K562 (cell line): ENCODE results near the gene PDE4D. TPM values are rescaled to one million over a fixed set of nuclear protein-coding genes. Genes with fewer than 3 reads are reported as not detected.

Experiments
- ATAC-seq: fragments of 200-7000 bp; cut with Tn5 transposase; 3 replicates; pipeline ENCODE4 v1.9.1; 2020; ENCODE audit warnings: moderate library complexity
- BruUV-seq: library from RNA; stranded (reverse); fragments of 400-500 nt; replicated peaks from 2 replicates; lab custom pipeline; 2021; lab: Mats Ljungman, UMichigan
- CTCF ChIA-PET: fragments of 300-600 bp; formaldehyde crosslinking; extraction: SDS; loops from one replicate; lab custom pipeline; 2021; ENCODE audit warnings: low intra/inter-chr PET ratio; lab: Yijun Ruan, JAX
- POLR2A ChIA-PET: fragments of 300-600, 350-650 bp; sonication (Branson Sonifier 250); formaldehyde crosslinking; extraction: SDS; loops from one replicate; lab custom pipeline; 2021; ENCODE audit warnings: antibody characterized with exemption, inconsistent platforms; lab: Yijun Ruan, JAX
- DNase-seq, 4 experiments: peaks; one replicate each; pipeline versions ENCODE4 v3.0.0 to v3.0.0-alpha.2; 2011 to 2018; ENCODE audit warnings: low spot score in 3 of 4, mixed read lengths in 3 of 4; ENCODE audit errors: extremely low read depth in 1 of 4
- FAIRE-seq: peaks from 2 replicates; lab custom pipeline; 2011; peaks lifted over from hg19 to GRCh38; lab: Jason Lieb, UNC
- H2AFZ ChIP-seq: 2 replicates; pipeline ENCODE4 v1.6.0; 2011; ENCODE audit warnings: low read depth, low read length, control low read depth, inconsistent platforms
- H3K27ac ChIP-seq: fragments of 200-600 bp; 3 replicates; pipeline ENCODE4 v1.8.0; 2011; ENCODE audit warnings: low read depth, mild to moderate bottlenecking, control low read depth, inconsistent platforms, low read length, moderate library complexity, mixed read lengths; ENCODE audit errors: extremely low read depth
- H3K27me3 ChIP-seq, 2 experiments: fragments of 300-600 bp in 1 of 2; 2 replicates in 1 of 2; 3 replicates in 1 of 2; pipeline versions ENCODE4 v1.6.0 to v1.8.0; 2011; ENCODE audit warnings: inconsistent platforms in 2 of 2, low read length in 2 of 2, mild to moderate bottlenecking in 1 of 2, mixed read lengths in 1 of 2, moderate library complexity in 1 of 2; ENCODE audit not compliant: control insufficient read depth in 2 of 2, insufficient read depth in 2 of 2
- H3K36me3 ChIP-seq: fragments of 300-600 bp; 3 replicates; pipeline ENCODE4 v1.8.0; 2011; ENCODE audit warnings: mild to moderate bottlenecking, low read length, inconsistent platforms; ENCODE audit not compliant: control insufficient read depth, insufficient read depth
- H3K4me1 ChIP-seq, 2 experiments: fragments of 200-600 bp in 1 of 2; replicated peaks in 1 of 2; 2 replicates in 1 of 2; 3 replicates in 1 of 2; pipeline versions ENCODE4 v1.5.1 to v1.8.0; 2011; ENCODE audit warnings: inconsistent platforms in 2 of 2, low read length in 2 of 2, mild to moderate bottlenecking in 1 of 2, mixed read lengths in 1 of 2, moderate library complexity in 1 of 2; ENCODE audit not compliant: control insufficient read depth in 2 of 2, insufficient read depth in 2 of 2
- H3K4me2 ChIP-seq: 2 replicates; pipeline ENCODE4 v1.6.1; 2011; ENCODE audit warnings: low read length, control low read depth, inconsistent platforms, mixed read lengths; ENCODE audit not compliant: insufficient read depth
- H3K4me3 ChIP-seq: fragments of 200-600 bp; sonication (generic), shearing (Covaris generic); 2 replicates; pipeline ENCODE4 v1.5.1; 2016; ENCODE audit warnings: control low read depth, inconsistent platforms
- H3K79me2 ChIP-seq: fragments of 200-600 bp; 3 replicates; pipeline ENCODE4 v1.8.0; 2011; ENCODE audit warnings: low read length, inconsistent platforms; ENCODE audit not compliant: control insufficient read depth, insufficient read depth
- H3K9ac ChIP-seq, 2 experiments: 2 replicates each; pipeline versions ENCODE4 v1.6.0 to v1.6.1; 2011; ENCODE audit warnings: low read depth in 2 of 2, low read length in 2 of 2, control low read depth in 1 of 2, inconsistent platforms in 1 of 2, mild to moderate bottlenecking in 1 of 2, mixed read lengths in 1 of 2; ENCODE audit not compliant: insufficient read depth in 1 of 2
- H3K9me1 ChIP-seq: one replicate; pipeline ENCODE4 v1.6.0; 2011; ENCODE audit warnings: inconsistent platforms, mild to moderate bottlenecking, low read length, moderate library complexity; ENCODE audit not compliant: control insufficient read depth, insufficient read depth
- H3K9me3 ChIP-seq: replicated peaks from 2 replicates; pipeline ENCODE4 v1.5.1; 2011; ENCODE audit warnings: low read depth, low read length, inconsistent platforms; ENCODE audit not compliant: control insufficient read depth, insufficient read depth
- H4K20me1 ChIP-seq: replicated peaks from 2 replicates; pipeline ENCODE4 v1.6.1; 2011; ENCODE audit warnings: low read length, inconsistent platforms, mixed read lengths; ENCODE audit not compliant: control insufficient read depth, insufficient read depth
- CBX2 ChIP-seq: fragments of 200-600 bp; sonication (generic); IDR thresholded peaks from one replicate; pipeline ENCODE4 v1.6.1; 2012; ENCODE audit warnings: mild to moderate bottlenecking, low read length, inconsistent platforms; ENCODE audit not compliant: insufficient read depth, poor library complexity, severe bottlenecking
- DIDO1 ChIP-seq: fragments of 450-650 bp; IDR thresholded peaks from 2 replicates; pipeline ENCODE4 v1.6.1; 2016; ENCODE audit warnings: low read depth, missing biosample characterization, missing genetic modification characterization
- HOXB6 ChIP-seq: fragments of 250-450 bp; sonication (Bioruptor Pico); IDR thresholded peaks from 2 replicates; pipeline ENCODE4 v1.5.1; 2022; ENCODE audit warnings: mild to moderate bottlenecking, borderline replicate concordance
- MLLT1 ChIP-seq, 2 experiments: fragments of 450-650 bp; IDR thresholded peaks; 2 replicates each; pipeline ENCODE4 v1.6.1; 2016
- NR3C1 ChIP-seq: sonication (generic); formaldehyde crosslinking; IDR thresholded peaks from 2 replicates; pipeline ENCODE4 v1.8.1; 2022; ENCODE audit warnings: missing genetic modification reagents
- SRSF7 ChIP-seq: fragments of 200-400 bp; formaldehyde crosslinking; optimal IDR thresholded peaks from 2 replicates; pipeline ENCODE3; 2017; ENCODE audit warnings: mild to moderate bottlenecking, low read depth, low read length
- THRB ChIP-seq: fragments of 450-650 bp; formaldehyde crosslinking; conservative IDR thresholded peaks from 2 replicates; pipeline ENCODE4 v1.4.0; 2022; ENCODE audit warnings: mild to moderate bottlenecking, missing genetic modification characterization
- ZNF282 ChIP-seq: sonication (generic); formaldehyde crosslinking; IDR thresholded peaks from 2 replicates; pipeline ENCODE4 v1.8.1; 2023; ENCODE audit warnings: missing genetic modification reagents
- ZNF589 ChIP-seq: fragments of 200-800 bp; sonication (Bioruptor generic); IDR thresholded peaks from 2 replicates; pipeline ENCODE4 v1.6.1; 2016; ENCODE audit warnings: low read depth, missing genetic modification characterization, missing compliant biosample characterization
- ZSCAN29 ChIP-seq: fragments of 450-650 bp; IDR thresholded peaks from 2 replicates; pipeline ENCODE4 v1.6.1; 2017
- WGBS: fragments of 100-300 bp; shearing (Covaris generic); methylation state at CpG from one replicate; pipeline ENCODE4 v1.1.6; 2016; ENCODE audit warnings: low coverage, mixed read lengths; ENCODE audit not compliant: insufficient coverage; ENCODE audit errors: missing lambda C conversion rate; 5-methylcytosine and 5-hydroxymethylcytosine counted together
- in situ Hi-C: fragments of 300-500 bp; cut with MboI; formaldehyde crosslinking; loops from 4 replicates; pipeline ENCODE4 v1.15.0; 2018; ENCODE audit warnings: inconsistent platforms, mixed read lengths
- intact Hi-C: fragments of 100-400 bp; cut with micrococcal nuclease; formaldehyde crosslinking; loops from 2 replicates; pipeline ENCODE4 v1.14.2; 2022
- polyA plus RNA-seq, 8 experiments: library from polyadenylated mRNA; depleted of rRNA in 4 of 8; stranded (reverse) in 5 of 8; unstranded in 3 of 8; fragments of >200 nt; fragmentation: Nextera tagmentation in 2 of 8; fragmentation: Illumina TruSeq in 1 of 8; extraction: Ambion mirVana in 2 of 8; extraction: Trizol in 1 of 8; gene quantifications; 2 replicates each; pipeline versions ENCODE4 v1.2.1 to v1.2.3, GENCODE V29; 2011 to 2014; ENCODE audit warnings: inconsistent platforms in 1 of 8, missing spikeins in 1 of 8
- total RNA-seq, 7 experiments: library from RNA; depleted of rRNA in 6 of 7; stranded (reverse); fragments of >200 nt in 6 of 7; fragmentation: Illumina TruSeq in 2 of 7; extraction: Trizol in 2 of 7; gene quantifications; 2 replicates each; pipeline versions ENCODE4 v1.2.1 to v1.2.3, GENCODE V29; 2011 to 2021; ENCODE audit warnings: low replicate concordance in 1 of 7
- TF ChIP-seq, protein P1 (sequence below): IDR thresholded peaks from 2 replicates; pipeline ENCODE4 v1.6.1; 2014; ENCODE audit warnings: antibody characterized with exemption

PDE4D gene
- total and polyA plus RNA-seq, 9 of the 15 experiments (the other 6 are each of a cell fraction or from before 2014, with no cell fraction given) = 0.04 to 0.46 (median 0.13) TPM

- H3K27me3 ChIP-seq = no peaks in the 10 kb centered on the region
- H3K27ac ChIP-seq = no peak overlapping the region
- 2% methylated on average over 7 of the region's 7 CpGs for WGBS
- H3K9me1 ChIP-seq = no peaks in the 10 kb centered on the region
- no peaks in the 10 kb centered on the region for H3K36me3 ChIP-seq
- BruUV-seq = no TSS peak
- ChIA-PET POLR2A (no interaction called here), CTCF (no interaction called here)
- no peaks in the 10 kb centered on the region for H4K20me1 ChIP-seq
- no peak overlapping the region for H3K9ac ChIP-seq
- in situ Hi-C loops = no loop called here
- intact Hi-C loops = no loop called here
- DNase-seq (no peak), ATAC-seq (no peak), FAIRE-seq (no peak)
- H3K79me2 ChIP-seq = no peaks in the 10 kb centered on the region
- H3K9me3 ChIP-seq = peaks cover 3% of the 10 kb centered on the region
- no peak overlapping the region for H3K4me2 ChIP-seq
- H3K4me3 ChIP-seq = no peak overlapping the region
- no peaks in the 10 kb centered on the region for H3K4me1 ChIP-seq
- TF ChIP-seq MLLT1 (IDR thresholded peaks at IDR 0.05) (no peak), ZNF282 (CRISPR knock-in tag) (no peak)
- TF ChIP-seq, all 486 proteins: peak for 0
- no peak overlapping the region for H2AFZ ChIP-seq
Observed at GRCh38 chr5:59199868-59200267, 693.7 kb downstream of the PDE4D start.

- Histone ChIP-seq H3K36me3 (no peaks in the 10 kb centered on the region), H3K9me1 (no peaks in the 10 kb centered on the region), H3K9ac (no peak overlapping the region), H3K9me3 (peaks cover 3% of the 10 kb centered on the region), H3K4me3 (no peak overlapping the region), H3K27me3 (no peaks in the 10 kb centered on the region), H4K20me1 (no peaks in the 10 kb centered on the region), H3K4me1 (no peaks in the 10 kb centered on the region), H3K4me2 (no peak overlapping the region), H3K27ac (no peak overlapping the region), H3K79me2 (no peaks in the 10 kb centered on the region), H2AFZ (no peak overlapping the region)
- intact Hi-C loops (no loop called here), in situ Hi-C loops (no loop called here)
- ATAC-seq (no peak), DNase-seq (no peak), FAIRE-seq (no peak)
- WGBS = 7% methylated on average over 1 of the region's 1 CpG
- BruUV-seq = no TSS peak
- ChIA-PET POLR2A (no interaction called here), CTCF (no interaction called here)
- TF ChIP-seq ZNF589 (CRISPR knock-in tag) = no peak
- TF ChIP-seq, protein P1, sequence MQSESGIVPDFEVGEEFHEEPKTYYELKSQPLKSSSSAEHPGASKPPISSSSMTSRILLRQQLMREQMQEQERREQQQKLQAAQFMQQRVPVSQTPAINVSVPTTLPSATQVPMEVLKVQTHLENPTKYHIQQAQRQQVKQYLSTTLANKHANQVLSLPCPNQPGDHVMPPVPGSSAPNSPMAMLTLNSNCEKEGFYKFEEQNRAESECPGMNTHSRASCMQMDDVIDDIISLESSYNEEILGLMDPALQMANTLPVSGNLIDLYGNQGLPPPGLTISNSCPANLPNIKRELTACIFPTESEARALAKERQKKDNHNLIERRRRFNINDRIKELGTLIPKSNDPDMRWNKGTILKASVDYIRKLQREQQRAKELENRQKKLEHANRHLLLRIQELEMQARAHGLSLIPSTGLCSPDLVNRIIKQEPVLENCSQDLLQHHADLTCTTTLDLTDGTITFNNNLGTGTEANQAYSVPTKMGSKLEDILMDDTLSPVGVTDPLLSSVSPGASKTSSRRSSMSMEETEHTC = no peak
- TF ChIP-seq DIDO1 (tag) = no peak
- TF ChIP-seq THRB = no peak
- no peak for TF ChIP-seq CBX2
- no peak for TF ChIP-seq SRSF7
- no peak for TF ChIP-seq NR3C1 (CRISPR knock-in tag)
- no peak for TF ChIP-seq HOXB6
- no peak for TF ChIP-seq ZSCAN29
Observed at GRCh38 chr5:59198832-59199231, 694.7 kb downstream of the PDE4D start.
